SK-MEL-5 (cell line): ENCODE data around the gene COL5A1. TPM values are rescaled to one million over a fixed set of nuclear protein-coding genes. Genes with fewer than 3 reads are reported as not detected.

Experiments
- DNase-seq: peaks from one replicate; pipeline ENCODE4 v3.0.0-alpha.2; 2016; ENCODE audit warnings: low read depth, low spot score
- in situ Hi-C: cut with HindIII; loops from 2 replicates; pipeline ENCODE4 v1.10.0; 2016; ENCODE audit warnings: low sequenced_read_pairs, high pct_unique_total_duplicates, low pct_unique_long_range_greater_than_20kb
- total RNA-seq: library from RNA; depleted of rRNA; stranded (reverse); fragments of >200 nt; shearing (Covaris generic); gene quantifications from 2 replicates; pipeline ENCODE4 v1.2.3, GENCODE V29; 2014

Gene COL5A1
- total RNA-seq, 1 experiment from 2014 or later, result not detected

GRCh38 chr9:134883040-134883782 is 241.6 kb downstream of the COL5A1 start:
- in situ Hi-C loops, result no loop called here
- DNase-seq, result no peak

DNA sequence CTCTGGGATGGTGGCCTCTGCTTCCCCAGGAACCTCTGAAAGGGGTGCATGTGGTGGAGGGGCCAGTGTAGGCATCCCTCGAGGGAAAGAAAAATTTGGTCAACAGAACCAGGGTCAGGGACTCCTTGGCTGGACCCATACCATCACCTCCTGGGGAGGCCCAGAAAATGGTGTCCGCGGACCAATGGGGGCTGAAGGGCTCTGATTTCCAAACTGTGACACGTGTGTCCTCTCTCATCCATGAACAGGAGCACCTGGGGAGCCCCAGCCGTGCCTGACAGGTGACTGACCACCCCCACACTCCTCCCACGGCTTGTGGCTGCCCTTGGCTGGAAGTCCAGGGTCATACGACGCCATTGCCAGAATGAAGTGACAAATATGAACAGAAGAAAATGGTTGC is 242.9 kb downstream of the COL5A1 start:
- no peak for DNase-seq
- in situ Hi-C loops, result no loop called here

DNA sequence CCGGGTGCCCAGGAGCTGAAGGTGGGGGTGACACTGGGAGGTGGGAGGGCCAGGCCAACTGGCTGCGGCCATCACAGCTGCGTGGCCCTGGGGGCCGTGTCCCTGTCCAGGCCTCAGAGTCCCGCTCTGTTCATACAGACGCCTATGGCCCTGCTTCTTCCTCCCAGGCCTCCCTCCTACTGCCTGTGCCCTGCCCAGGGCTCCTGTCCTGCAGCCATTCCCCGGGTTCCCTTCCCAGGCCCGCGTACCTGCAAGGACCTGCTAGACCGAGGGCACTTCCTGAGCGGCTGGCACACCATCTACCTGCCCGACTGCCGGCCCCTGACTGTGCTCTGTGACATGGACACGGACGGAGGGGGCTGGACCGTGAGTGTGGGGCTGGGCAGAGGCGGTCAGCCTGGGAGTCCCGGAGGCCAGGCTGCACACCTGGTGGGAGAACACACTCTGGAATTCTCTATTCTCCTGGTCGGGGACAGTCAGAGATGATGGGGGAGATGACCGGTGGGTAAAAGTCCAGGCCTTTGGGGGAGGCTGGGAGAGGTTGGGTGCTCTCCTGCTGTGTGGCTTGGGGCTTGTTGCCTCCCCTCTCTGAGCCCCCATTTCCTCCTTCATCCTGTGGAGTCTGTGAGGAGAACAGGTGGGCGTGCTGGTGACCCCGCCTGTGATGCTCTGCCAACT is 243.5 kb downstream of the COL5A1 start:
- DNase-seq, result no peak
- in situ Hi-C loops, result no loop called here

- DNase-seq, result no peak
- in situ Hi-C loops, result no loop called here
These were observed 244.2 kb downstream of the COL5A1 start for GRCh38 chr9:134885679-134886412.

- in situ Hi-C loops, result no loop called here
- DNase-seq, result no peak
These were observed 244.9 kb downstream of the COL5A1 start for GRCh38 chr9:134886413-134886913.

- in situ Hi-C loops, result no loop called here
- no peak for DNase-seq
These were observed 245.6 kb downstream of the COL5A1 start for GRCh38 chr9:134887219-134887618.

DNA sequence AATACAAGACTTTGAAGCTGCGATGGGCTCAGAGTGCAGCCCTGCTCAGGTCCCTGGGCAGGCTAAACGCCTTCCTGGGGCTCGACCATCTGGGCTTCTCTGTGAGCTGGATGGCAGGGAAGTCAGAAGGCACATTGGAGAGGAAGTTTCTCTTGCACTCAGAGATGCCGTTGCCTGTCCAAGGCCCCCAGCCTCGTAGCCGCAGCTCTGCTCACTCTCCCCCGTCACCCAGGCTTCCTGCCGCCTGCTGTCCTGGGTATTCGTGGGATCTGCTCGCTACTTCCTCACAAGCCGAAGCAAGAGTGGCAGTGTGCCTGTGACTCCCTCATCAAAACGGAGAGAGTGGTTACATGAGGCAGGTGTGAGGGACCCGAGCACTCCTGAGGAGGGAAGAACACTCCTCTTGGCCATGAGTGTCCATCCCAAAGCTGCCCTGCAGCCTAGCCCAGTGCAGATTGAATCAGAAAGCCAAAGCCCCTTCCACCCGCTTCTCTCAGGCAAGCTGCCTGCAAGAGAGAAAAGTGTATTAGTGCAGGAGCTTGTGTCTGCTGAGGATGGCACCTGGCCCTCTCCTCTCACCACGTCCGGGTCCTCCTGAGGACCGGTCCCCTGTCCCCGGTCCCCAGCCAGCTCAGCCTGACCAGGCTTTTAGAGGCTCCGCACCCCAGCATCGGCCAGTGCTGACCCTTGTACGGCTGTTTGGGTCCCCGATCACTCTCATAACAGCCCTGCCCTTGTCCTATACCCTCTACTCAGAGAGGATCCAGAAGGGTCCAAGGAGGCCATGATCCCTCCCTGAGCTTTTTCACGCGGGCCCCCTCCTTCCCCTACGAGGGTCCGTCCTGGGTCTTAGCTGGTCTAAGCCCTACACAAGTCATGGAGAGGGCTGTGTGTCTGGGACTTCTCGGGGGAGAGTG is 246.3 kb downstream of the COL5A1 start:
- no peak for DNase-seq
- in situ Hi-C loops, result no loop called here

- in situ Hi-C loops, result no loop called here
- no peak for DNase-seq
These were observed 247.1 kb downstream of the COL5A1 start for GRCh38 chr9:134888603-134889190.

GRCh38 chr9:134889386-134890154 is 248.0 kb downstream of the COL5A1 start:
- no peak for DNase-seq
- in situ Hi-C loops, result no loop called here

- in situ Hi-C loops, result no loop called here
- DNase-seq, result no peak
These were observed 248.5 kb downstream of the COL5A1 start for GRCh38 chr9:134890155-134890495.

- no peak for DNase-seq
- in situ Hi-C loops, result no loop called here
These were observed 249.4 kb downstream of the COL5A1 start for GRCh38 chr9:134891053-134891452.

GRCh38 chr9:134891713-134892112 is 250.1 kb downstream of the COL5A1 start:
- no peak for DNase-seq
- in situ Hi-C loops, result no loop called here

- no peak for DNase-seq
- in situ Hi-C loops, result no loop called here
These were observed 250.6 kb downstream of the COL5A1 start for GRCh38 chr9:134892221-134892620.

DNA sequence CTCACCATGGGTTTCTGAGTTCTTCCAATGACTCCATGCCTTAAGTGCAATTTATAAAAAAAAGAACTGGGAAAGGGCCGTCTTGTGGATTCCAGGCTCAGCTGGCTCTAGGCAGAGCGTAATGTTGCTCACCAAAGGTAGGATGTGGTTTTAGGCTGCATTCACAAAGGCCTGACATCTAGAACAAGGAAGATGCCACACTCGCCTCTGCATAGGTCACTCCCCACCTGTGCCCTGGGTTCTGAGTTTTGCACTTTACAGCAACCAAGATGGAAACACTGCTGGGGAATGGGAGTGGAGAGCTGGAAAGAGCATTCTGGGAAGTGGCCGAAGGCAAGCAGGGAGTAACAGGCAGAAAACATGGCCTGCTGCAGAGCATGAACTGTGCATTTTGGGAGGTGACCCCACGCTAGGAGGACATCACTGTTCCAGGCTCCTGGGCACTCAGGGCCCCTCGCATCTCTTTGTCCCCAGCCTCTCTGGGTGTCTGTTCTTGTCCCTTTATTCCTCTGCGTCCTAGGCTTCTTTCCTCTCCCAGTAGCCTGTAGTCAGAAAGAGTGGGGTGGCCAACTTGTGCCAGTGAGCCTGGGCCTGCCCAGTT is 251.3 kb downstream of the COL5A1 start:
- in situ Hi-C loops, result no loop called here
- DNase-seq, result no peak
